ENCODE data around the gene SCGB1C2. TPM values are rescaled to one million over a fixed set of nuclear protein-coding genes. Genes with fewer than 3 reads are reported as not detected.

Gene SCGB1C2
- total RNA-seq, 2 donors from 2014 or later: not detected

DNA sequence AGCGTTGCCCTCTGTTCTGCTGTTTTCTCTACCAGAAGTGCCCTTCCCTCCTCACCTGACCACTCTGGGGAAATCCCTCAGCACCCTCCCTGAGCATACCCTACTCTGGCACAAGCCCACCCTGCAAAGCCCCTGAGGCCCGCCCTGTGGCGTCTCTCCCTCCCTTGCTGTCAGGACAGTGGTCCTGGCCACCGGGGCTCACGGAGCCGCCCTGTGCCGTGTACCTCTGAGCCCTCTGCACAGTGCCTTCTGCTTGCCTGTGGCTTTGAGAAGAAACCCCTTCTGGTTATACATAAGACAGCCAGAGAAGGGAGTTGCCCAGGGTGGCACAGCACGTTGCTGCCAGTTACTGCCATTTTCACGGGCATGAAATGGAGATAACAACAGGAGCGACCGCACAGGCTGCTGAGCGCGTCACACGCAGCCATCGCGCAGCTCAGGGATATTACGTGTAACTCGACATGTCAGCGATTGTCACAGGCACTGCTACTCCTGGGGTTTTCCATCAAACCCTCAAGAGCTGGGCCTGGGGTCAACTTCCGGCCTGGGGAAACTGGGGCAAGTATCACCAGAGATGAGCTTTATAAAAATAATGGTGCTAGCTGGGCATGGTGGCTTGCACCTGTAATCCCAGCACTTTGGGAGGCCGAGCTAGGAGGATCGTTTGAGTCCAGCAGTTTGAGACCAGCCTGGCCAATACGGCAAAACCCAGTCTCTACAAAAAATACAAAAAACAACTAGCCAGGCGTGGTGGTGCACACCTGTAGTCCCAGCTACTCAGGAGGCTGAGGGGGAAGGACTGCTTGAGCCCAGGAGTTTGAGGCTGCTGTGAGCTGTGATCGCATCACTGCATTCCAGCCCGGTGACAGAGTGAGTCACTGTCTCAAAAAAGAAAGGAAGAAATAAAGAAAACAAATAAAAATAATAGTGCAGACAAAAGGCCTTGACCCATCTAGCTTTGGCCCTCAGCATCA, 14.8 kb downstream of the SCGB1C2 start:
- H3K36me3 ChIP-seq: no peaks in the 10 kb centered on the region
- H3K4me1 ChIP-seq (ENCODE audit: control insufficient read depth in 1 of 2, low read depth in 2 of 2): no peaks in the 10 kb centered on the region
- ATAC-seq (ENCODE audit: insufficient number of reproducible peaks, low FRiP score, low read depth): no peak
- no peaks in the 10 kb centered on the region for H3K27me3 ChIP-seq (replicated peaks; ENCODE audit: insufficient read depth)
- H3K9me3 ChIP-seq: no peaks in the 10 kb centered on the region
- TF ChIP-seq, protein P1, sequence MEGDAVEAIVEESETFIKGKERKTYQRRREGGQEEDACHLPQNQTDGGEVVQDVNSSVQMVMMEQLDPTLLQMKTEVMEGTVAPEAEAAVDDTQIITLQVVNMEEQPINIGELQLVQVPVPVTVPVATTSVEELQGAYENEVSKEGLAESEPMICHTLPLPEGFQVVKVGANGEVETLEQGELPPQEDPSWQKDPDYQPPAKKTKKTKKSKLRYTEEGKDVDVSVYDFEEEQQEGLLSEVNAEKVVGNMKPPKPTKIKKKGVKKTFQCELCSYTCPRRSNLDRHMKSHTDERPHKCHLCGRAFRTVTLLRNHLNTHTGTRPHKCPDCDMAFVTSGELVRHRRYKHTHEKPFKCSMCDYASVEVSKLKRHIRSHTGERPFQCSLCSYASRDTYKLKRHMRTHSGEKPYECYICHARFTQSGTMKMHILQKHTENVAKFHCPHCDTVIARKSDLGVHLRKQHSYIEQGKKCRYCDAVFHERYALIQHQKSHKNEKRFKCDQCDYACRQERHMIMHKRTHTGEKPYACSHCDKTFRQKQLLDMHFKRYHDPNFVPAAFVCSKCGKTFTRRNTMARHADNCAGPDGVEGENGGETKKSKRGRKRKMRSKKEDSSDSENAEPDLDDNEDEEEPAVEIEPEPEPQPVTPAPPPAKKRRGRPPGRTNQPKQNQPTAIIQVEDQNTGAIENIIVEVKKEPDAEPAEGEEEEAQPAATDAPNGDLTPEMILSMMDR (IDR thresholded peaks at IDR 0.05): no peak
- DNase-seq (ENCODE audit: low spot score): no peak
- H3K4me3 ChIP-seq: no peak overlapping the region
- H3K27ac ChIP-seq: no peak overlapping the region

DNA sequence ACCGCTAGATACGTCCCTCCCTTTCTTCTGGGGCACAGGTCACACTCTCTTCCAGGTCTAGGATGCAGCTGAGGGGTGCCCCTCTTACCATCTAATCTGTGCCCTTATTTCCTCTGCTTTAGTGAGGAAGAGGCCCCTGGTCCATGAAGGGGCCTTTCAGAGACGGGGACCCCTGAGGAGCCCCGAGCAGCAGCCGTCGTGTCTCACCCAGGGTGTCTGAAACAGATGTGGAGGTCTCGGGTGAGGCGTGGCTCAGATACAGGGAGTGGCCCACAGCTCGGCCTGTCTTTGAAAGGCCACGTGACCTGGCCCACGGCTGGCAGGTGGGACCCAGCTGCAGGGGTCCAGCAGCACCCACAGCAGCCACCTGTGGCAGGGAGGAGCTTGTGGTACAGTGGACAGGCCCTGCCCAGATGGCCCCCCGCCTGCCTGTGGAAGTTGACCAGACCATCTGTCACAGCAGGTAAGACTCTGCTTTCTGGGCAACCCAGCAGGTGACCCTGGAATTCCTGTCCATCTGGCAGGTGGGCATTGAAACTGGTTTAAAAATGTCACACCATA, 15.6 kb downstream of the SCGB1C2 start:
- ATAC-seq (ENCODE audit: insufficient number of reproducible peaks, low FRiP score, low read depth): no peak
- Histone ChIP-seq H3K4me1 (ENCODE audit: control insufficient read depth in 1 of 2, low read depth in 2 of 2) (no peaks in the 10 kb centered on the region), H3K4me3 (no peak overlapping the region), H3K36me3 (no peaks in the 10 kb centered on the region), H3K27me3 (replicated peaks; ENCODE audit: insufficient read depth) (no peaks in the 10 kb centered on the region), H3K9me3 (no peaks in the 10 kb centered on the region), H3K27ac (no peak overlapping the region)
- DNase-seq (ENCODE audit: low spot score): no peak
- TF ChIP-seq, protein P1 (IDR thresholded peaks at IDR 0.05): no peak

DNA sequence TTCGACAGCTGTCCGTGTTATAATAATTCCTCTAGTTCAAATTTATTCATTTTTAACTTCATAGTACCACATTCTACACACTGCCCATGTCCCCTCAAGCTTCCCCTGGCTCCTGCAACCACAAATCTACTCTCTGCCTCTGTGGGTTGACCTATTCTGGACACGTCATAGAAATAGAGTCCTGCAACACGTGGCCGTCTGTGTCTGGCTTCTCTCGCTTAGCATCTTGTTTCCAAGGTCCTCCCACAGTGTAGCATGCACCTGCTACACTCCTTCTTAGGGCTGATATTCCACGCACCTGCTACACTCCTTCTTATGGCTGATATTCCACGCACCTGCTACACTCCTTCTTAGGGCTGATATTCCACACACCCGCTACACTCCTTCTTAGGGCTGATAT, 16.5 kb downstream of the SCGB1C2 start:
- H3K27ac ChIP-seq: no peak overlapping the region
- H3K9me3 ChIP-seq: no peaks in the 10 kb centered on the region
- no peaks in the 10 kb centered on the region for H3K4me1 ChIP-seq (ENCODE audit: control insufficient read depth in 1 of 2, low read depth in 2 of 2)
- no peak for DNase-seq (ENCODE audit: low spot score)
- TF ChIP-seq, protein P1 (IDR thresholded peaks at IDR 0.05): no peak
- H3K27me3 ChIP-seq (replicated peaks; ENCODE audit: insufficient read depth): no peaks in the 10 kb centered on the region
- ATAC-seq (ENCODE audit: insufficient number of reproducible peaks, low FRiP score, low read depth): no peak
- no peaks in the 10 kb centered on the region for H3K36me3 ChIP-seq
- H3K4me3 ChIP-seq: no peak overlapping the region

DNA sequence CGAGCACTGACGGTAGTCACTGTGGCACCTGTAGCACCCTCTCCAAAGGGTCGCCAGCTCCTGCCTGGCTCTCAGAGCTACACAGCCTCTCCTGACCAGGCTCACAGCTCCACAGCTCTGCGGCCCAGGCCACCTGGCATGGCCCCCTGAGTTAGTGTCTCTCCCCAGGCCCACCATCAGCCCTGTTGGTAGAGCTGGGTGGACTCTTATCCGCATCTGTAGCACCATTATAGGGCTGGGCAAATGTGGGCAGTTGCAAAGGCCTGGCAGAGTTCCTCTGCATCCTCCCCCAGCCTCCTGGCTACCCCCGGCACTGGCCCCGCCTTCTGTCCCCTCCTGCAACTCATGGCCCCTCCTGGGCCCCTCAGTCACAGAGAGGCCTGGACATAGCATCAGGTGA, 18.2 kb downstream of the SCGB1C2 start:
- no peaks in the 10 kb centered on the region for H3K4me1 ChIP-seq (ENCODE audit: control insufficient read depth in 1 of 2, low read depth in 2 of 2)
- TF ChIP-seq, protein P1 (IDR thresholded peaks at IDR 0.05): no peak
- ATAC-seq (ENCODE audit: insufficient number of reproducible peaks, low FRiP score, low read depth) (no peak), DNase-seq (ENCODE audit: low spot score) (no peak)
- no peak overlapping the region for H3K4me3 ChIP-seq
- H3K36me3 ChIP-seq: no peaks in the 10 kb centered on the region
- H3K9me3 ChIP-seq: no peaks in the 10 kb centered on the region
- no peak overlapping the region for H3K27ac ChIP-seq
- no peaks in the 10 kb centered on the region for H3K27me3 ChIP-seq (replicated peaks; ENCODE audit: insufficient read depth)

DNA sequence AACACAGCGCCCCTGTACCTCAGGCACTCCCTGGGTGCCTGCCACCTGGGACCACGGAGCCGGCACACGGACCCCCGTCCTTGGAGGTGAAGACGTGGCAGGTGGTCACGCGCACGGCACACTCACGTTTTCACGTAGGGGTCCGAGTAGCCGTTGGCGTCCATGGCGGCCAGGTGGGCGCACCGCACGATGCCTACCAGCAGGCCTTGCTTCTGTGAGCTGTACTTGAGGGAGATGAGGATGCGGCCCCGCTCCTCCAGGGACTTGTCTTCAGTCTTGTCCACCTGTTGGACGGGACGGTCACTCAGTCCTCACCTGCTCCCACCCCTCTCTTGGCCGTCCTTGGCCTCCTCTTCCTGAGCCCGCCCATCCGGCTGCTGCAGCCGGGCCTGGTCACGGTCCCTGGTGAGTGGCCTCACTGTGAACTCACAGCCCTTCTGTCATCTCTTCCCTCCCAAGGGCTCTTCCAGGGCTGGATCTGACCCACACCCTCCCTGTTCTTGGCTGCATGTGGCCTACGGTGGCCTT, 18.8 kb downstream of the SCGB1C2 start:
- H3K36me3 ChIP-seq: no peaks in the 10 kb centered on the region
- TF ChIP-seq, protein P1 (IDR thresholded peaks at IDR 0.05): no peak
- H3K27me3 ChIP-seq (replicated peaks; ENCODE audit: insufficient read depth): no peaks in the 10 kb centered on the region
- DNase-seq (ENCODE audit: low spot score) (no peak), ATAC-seq (ENCODE audit: insufficient number of reproducible peaks, low FRiP score, low read depth) (no peak)
- H3K4me1 ChIP-seq (ENCODE audit: control insufficient read depth in 1 of 2, low read depth in 2 of 2): no peaks in the 10 kb centered on the region
- no peaks in the 10 kb centered on the region for H3K9me3 ChIP-seq
- H3K27ac ChIP-seq: no peak overlapping the region
- H3K4me3 ChIP-seq: no peak overlapping the region
